T-helper 1 cell treated with Interleukin-12 subunit alpha and Interleukin-12 subunit beta and Interleukin-4 antibody, amounts not matched to agents 30 ng/mL and 1 ng/mL, for 36 hours (primary cell): ENCODE data around the gene RAD51. TPM values are rescaled to one million over a fixed set of nuclear protein-coding genes. Genes with fewer than 3 reads are reported as not detected.

ENCODE experiments used
- intact Hi-C: fragments of 100-400 bp; cut with micrococcal nuclease; formaldehyde crosslinking; loops from one replicate; pipeline ENCODE4 v1.15.1; 2024
- total RNA-seq: library from RNA; stranded (reverse); gene quantifications from 2 replicates; pipeline ENCODE4 v1.2.3, GENCODE V29; 2022

RAD51 gene
- total RNA-seq, 1 donor from 2014 or later = 47.7 TPM

- intact Hi-C loops = no loop called here
These were observed 81.0 kb downstream of the RAD51 start for GRCh38 chr15:40775740-40776536.

DNA sequence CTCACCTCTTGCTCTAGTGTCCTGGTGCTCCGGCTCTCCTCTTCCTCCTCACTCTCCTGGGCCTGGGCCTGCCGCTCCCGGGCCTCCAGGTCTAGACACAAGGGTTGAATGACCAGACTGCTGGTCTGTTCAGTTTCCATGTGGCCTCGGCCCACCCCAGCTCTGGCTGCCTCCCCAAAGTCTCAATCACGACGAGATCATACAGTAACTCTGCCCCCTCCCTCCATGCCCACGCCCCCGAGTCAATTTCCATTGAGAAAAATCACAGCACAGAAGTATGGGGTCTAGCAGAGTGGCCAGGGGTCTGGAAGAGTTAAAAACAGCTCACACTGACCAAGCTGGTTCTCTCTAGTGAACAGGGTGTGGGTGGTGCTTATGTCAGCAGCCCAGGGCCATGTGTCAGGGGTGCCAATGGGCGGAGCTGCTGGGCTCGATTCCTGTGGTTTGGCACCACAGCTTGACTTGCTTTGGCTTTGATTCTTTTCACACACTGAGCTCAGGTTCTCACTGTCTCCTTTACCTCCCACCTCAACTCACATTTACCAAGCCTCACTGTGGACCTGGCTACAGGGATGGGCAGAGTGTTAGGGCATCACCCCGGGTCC lies 81.7 kb downstream of the RAD51 start:
- intact Hi-C loops = no loop called here

Other genes with a start within 250 kb of the RAD51 start
- gene CHST14, start 224.2 kb upstream of the RAD51 start, total RNA-seq = 11.5 and 12.2 TPM in 2 replicates
- 34.9 and 37.1 TPM in 2 replicates for gene CCDC32, start 130.1 kb upstream of the RAD51 start, total RNA-seq
- gene RPUSD2, start 125.9 kb upstream of the RAD51 start, total RNA-seq = 11.8 and 13.0 TPM in 2 replicates
- 36.6 and 43.4 TPM in 2 replicates for gene KNL1, start 100.9 kb upstream of the RAD51 start, total RNA-seq
- gene RMDN3, start 60.1 kb downstream of the RAD51 start, total RNA-seq = 37.2 and 37.7 TPM in 2 replicates
- 28.4 and 29.1 TPM in 2 replicates for gene GCHFR, start 68.9 kb downstream of the RAD51 start, total RNA-seq
- 0.56 and 0.63 TPM in 2 replicates for gene C15orf62, start 74.8 kb downstream of the RAD51 start, total RNA-seq
- gene ZFYVE19, start 111.9 kb downstream of the RAD51 start, total RNA-seq = 33.8 and 34.4 TPM in 2 replicates
- gene DNAJC17, start 112.3 kb downstream of the RAD51 start, total RNA-seq = 40.1 and 45.8 TPM in 2 replicates
- gene PPP1R14D, start 133.5 kb downstream of the RAD51 start, total RNA-seq = not detected in 2 replicates
- gene SPINT1, start 148.9 kb downstream of the RAD51 start, total RNA-seq = 4.5 and 4.7 TPM in 2 replicates
- 0.37 and 0.78 TPM in 2 replicates for gene RHOV, start 179.1 kb downstream of the RAD51 start, total RNA-seq
- 21.9 and 23.2 TPM in 2 replicates for gene VPS18, start 199.3 kb downstream of the RAD51 start, total RNA-seq
- not detected in 2 replicates for gene DLL4, start 234.2 kb downstream of the RAD51 start, total RNA-seq